Keratinocyte (primary cell): Measurements from ENCODE around the gene MYOZ3.

Source experiments
- CTCF ChIP-seq, 3 experiments: IDR thresholded peaks in 1 of 3; conservative IDR thresholded peaks in 1 of 3; optimal IDR thresholded peaks in 1 of 3; 2 replicates in 2 of 3; 3 replicates in 1 of 3; pipeline versions ENCODE3 to v1.5.1; 2011; ENCODE audit warnings: low read length in 3 of 3, mild to moderate bottlenecking in 3 of 3, moderate library complexity in 2 of 3, control low read depth in 1 of 3, inconsistent platforms in 1 of 3; ENCODE audit not compliant: insufficient read depth in 2 of 3; ENCODE audit errors: extremely low read depth in 1 of 3
- EZH2 ChIP-seq: IDR thresholded peaks from one replicate; pipeline ENCODE4 v1.6.1; 2012; ENCODE audit warnings: inconsistent platforms, mild to moderate bottlenecking, low read length, moderate library complexity

GRCh38 chr5:150638488-150639376 lies 22.3 kb upstream of the MYOZ3 start:
- no peak for TF ChIP-seq CTCF (optimal IDR thresholded peaks at IDR 0.05 in 1 of 3, IDR thresholded peaks at IDR 0.05 in 1 of 3, conservative IDR thresholded peaks at IDR 0.05 in 1 of 3; ENCODE audit: extremely low read depth in 1 of 3, insufficient read depth in 2 of 3, low read length in 3 of 3)
- TF ChIP-seq EZH2 = no peak
